HG03469 (cell line): Measurements from ENCODE around the gene NAV1.
"Not testable (repeated sequence)": the region's sequence is repeated elsewhere in the genome, so short reads cannot be mapped to it uniquely, and the experiment has no call there.

Source experiments
- ATAC-seq: cut with Tn5 transposase; IDR thresholded peaks from one replicate; pipeline ENCODE4 v1.9.1; 2021; ENCODE audit warnings: mild to moderate bottlenecking, moderate library complexity, moderate number of reproducible peaks; ENCODE audit not compliant: unreplicated experiment

Gene NAV1

GRCh38 chr1:201562257-201562656 lies 23.3 kb downstream of the NAV1 start:
- ATAC-seq, result no peak

GRCh38 chr1:201562659-201563405 lies 23.9 kb downstream of the NAV1 start:
- no peak for ATAC-seq

- no peak for ATAC-seq
These were observed 24.5 kb downstream of the NAV1 start for GRCh38 chr1:201563406-201563780.

- no peak for ATAC-seq
These were observed 25.0 kb downstream of the NAV1 start for GRCh38 chr1:201563941-201564340.

- no peak for ATAC-seq
These were observed 26.2 kb downstream of the NAV1 start for GRCh38 chr1:201565024-201565730.

- no peak for ATAC-seq
These were observed 27.0 kb downstream of the NAV1 start for GRCh38 chr1:201565771-201566528.

GRCh38 chr1:201566529-201566823 lies 27.5 kb downstream of the NAV1 start:
- ATAC-seq, result no peak

- ATAC-seq, result no peak
These were observed 28.2 kb downstream of the NAV1 start for GRCh38 chr1:201566933-201567801.

GRCh38 chr1:201568265-201568664 lies 29.3 kb downstream of the NAV1 start:
- no peak for ATAC-seq

GRCh38 chr1:201568859-201569294 lies 29.9 kb downstream of the NAV1 start:
- no peak for ATAC-seq

GRCh38 chr1:201570181-201570885 lies 31.4 kb downstream of the NAV1 start:
- ATAC-seq, result no peak

GRCh38 chr1:201570886-201571624 lies 32.1 kb downstream of the NAV1 start:
- ATAC-seq, result no peak

- ATAC-seq, result no peak
These were observed 34.1 kb downstream of the NAV1 start for GRCh38 chr1:201573030-201573429.

- no peak for ATAC-seq
These were observed 35.0 kb downstream of the NAV1 start for GRCh38 chr1:201573923-201574322.

- ATAC-seq, result no peak
These were observed 37.0 kb downstream of the NAV1 start for GRCh38 chr1:201575912-201576311.

- ATAC-seq, result no peak
These were observed 38.0 kb downstream of the NAV1 start for GRCh38 chr1:201576914-201577313.

GRCh38 chr1:201578008-201578888 lies 39.3 kb downstream of the NAV1 start:
- no peak for ATAC-seq

GRCh38 chr1:201581371-201581770 lies 42.4 kb downstream of the NAV1 start:
- not testable (repeated sequence) for ATAC-seq
